ENCODE results near the gene AKT3.
"Not testable (repeated sequence)": the region's sequence is repeated elsewhere in the genome, so short reads cannot be mapped to it uniquely, and the experiment has no call there.

Gene AKT3

DNA sequence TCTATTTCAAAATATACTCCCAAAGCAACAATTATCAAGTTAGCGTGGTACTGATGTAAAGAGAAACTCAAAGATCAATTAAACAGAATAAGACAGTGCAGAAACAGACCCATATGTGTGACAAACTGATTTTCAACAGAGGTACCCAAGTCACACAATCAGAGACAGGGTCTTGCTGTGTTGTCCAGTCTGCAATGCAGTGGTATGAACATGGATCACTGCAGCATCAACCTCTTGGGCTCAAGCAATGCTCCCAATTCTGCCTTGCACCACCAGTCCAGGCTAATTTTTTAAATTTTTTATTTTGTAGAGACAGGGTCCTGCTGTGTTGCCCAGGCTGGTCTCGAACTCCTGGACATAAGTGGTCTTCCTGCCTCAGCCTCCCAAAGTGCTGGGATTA is 255.6 kb downstream of the AKT3 start:
- no peak for DNase-seq

DNA sequence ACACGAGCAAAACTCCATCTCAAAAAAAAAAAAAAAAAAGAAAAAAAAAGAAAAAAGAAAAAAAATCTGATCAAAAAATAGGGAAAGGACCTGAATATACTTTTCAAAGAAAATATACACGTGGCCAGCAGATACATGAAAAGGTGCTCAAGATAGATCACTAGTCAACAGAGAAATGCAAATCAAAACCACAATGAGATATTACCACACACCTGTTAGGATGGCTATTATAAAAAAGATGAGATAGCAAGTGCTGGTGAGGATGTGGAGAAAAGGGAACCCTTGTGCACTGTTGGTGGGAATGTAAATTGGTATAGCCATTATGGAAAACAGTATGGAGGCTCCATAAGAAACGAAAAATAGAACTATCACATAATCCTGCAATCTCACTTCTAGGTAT is 260.8 kb downstream of the AKT3 start:
- DNase-seq, result not testable (repeated sequence)

DNA sequence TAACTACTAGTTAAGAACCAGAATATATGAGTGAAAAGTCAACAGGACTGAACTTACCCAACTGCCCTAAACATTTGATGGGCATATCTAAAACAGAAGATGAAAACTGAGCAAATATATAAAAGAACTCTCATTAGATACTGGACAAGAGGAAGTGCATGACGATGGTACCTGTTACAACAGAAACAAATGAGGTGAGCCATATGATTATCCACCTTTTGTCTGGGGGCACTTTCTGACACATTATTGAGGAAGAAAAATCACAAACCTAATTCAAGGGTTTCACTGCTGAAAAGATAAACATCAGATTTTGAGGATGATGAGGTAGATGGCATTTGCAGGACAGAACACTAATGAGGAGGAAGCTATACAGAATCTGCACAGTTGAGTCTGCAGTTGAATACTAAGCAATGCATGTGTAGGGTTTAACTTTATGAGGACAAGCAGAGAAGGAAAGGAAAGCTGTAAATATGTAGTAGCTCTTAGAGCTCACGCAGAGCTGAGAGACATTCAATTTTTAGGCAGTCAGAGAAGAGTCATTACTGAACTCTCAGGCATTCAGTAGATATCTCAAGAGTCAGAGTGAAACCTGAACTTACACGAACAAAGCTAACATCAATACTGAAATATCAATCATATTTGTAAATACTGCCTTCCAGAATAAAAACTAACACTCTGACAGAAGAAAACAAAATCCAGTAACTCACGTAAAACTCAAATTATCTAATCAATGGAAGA is 262.1 kb downstream of the AKT3 start:
- DNase-seq, result no peak

DNA sequence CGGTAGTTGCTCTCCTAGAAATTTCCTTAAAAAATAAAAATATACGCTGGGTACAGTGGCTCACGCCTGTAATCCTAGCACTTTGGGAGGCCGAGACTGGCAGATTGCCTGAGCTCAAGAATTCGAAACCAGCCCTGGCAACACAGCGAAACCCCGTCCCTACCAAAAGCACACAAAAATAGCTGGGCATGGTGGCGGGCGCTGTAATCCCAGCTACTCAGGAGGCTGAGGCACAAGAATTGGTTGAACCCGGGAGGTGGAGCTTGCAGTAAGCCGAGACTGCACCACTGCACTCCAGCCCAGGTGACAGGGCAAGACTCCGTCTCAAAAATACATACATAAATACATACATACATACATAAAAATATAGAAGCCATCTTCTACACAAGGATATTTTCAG is 262.8 kb downstream of the AKT3 start:
- DNase-seq, result no peak

DNA sequence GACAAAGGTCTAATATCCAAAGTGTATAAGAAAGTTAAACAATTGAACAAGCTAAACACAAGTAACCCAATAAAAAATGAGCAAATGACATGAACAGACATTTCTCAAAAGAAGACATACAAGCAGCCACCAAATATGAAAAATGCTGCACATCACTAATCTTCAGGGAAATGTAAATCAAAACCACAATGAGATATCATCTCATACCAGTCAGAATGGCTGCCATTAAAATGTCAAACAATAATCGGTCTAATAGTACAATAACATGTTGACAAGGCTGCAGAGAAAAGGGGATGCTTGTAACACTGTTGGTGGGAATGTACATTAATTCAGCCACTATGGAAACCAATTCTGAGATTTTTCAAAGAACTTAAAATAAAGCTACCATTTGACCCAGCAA is 264.1 kb downstream of the AKT3 start:
- DNase-seq, result no peak

DNA sequence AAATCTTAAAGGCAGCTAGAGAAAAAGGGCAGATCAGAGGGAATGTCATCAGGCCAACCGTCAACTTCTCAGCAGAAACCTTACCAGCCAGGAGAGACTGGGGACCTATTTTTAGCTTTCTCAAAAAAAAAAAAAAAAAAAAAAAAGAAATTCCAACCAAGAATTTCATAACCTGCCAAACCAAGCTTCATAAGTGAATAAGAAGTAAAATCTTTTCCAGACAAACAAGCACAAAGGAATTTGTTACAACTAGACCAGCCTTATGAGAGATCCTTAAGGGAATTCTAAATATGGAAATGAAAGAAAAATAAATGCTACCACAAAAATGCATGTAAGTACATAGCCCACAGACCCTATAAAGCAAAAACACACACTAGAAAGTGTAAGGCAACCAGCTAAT is 267.7 kb downstream of the AKT3 start:
- DNase-seq, result no peak

DNA sequence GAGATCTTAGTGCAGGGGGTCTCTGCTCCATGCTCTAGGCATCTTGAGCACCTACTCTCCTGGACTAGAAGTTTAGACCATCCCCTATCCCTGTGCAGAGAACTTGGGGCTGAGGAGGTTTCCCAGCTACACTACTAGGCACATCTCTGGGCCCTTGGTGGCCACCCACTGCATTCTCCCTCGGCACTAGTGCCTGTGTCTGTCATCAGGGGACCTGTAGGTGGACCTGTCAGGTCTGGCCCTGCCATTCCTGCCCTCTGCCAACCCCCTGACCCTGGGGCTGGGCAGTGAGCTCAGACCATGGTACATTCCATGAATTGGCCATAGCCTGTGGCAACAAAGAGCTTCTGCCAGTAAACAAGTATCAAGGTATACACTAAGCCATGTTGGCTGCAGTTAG is 269.1 kb downstream of the AKT3 start:
- no peak for DNase-seq

DNA sequence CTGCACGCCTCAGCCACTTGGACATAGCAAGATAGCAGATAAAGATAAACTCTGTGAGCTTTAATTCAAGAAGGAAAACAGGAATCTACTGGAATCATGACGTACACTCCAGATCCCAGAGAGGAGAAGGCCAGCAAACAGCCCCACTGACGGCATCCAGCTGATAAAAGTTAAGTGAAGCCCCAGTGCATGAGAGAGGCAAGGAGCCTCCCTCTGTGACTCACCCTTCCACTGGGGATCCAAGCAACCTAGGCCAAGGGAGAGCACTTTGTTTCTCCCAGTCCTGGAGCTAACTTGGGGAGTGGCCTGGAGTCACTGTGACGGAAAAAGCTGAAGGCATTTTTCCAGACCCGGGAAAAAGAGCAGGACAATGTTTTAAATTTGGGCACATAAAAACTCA is 270.0 kb downstream of the AKT3 start:
- no peak for DNase-seq

DNA sequence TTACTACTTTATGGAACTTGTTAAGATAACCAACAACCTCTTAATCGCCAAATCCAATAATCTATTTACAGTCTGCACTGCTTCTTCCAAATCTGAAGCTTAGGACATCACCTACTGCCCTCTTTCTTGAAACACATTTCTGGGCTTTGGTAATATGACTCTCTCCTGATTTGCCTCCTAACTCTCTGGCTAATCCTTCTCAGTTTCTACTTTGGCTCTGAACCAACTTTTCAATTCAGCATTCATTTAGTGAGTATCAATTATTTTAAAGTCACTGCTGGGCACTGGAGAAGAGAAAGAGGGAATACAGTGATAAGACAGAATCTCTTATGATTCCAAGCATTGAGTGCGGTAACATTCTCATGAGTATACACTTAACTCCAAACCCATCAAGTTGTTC is 275.0 kb downstream of the AKT3 start:
- no peak for DNase-seq

DNA sequence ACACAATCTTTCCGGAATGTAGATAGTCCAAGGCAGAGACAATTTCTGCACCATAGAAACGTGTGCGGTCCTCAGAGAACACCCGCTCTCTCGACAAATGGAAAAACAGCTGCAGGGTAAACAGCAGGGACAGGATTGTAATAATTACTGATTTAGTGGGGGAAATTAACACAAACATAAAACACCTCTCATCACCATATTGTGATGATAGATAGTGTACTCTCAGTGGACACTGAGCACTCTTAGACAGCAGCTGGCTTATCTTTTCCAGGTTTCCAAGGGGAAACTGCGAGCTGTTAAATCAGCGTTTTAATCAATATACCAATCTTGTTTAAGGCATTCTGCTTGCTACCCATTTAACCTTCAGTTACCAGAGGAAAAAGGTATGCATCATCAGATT is 277.1 kb downstream of the AKT3 start:
- no peak for DNase-seq

DNA sequence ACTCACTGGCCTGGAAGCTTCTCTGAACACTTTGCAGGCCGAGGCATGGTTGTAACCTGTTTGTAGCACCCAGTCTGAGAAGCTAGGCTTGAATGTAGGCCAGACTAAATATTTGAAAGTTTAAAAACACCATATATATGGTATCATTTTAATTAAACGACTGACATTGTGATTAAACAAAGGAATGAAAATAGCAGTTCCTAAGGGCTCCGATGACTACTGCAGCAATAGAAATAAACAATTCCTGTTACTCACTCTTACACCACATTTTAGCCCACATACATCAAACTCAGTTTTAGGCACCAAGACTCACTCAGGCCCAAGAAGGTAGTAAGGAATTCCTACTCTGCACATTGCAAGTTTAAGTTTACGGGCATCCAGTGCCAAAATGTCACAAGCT is 281.2 kb downstream of the AKT3 start:
- no peak for DNase-seq

DNA sequence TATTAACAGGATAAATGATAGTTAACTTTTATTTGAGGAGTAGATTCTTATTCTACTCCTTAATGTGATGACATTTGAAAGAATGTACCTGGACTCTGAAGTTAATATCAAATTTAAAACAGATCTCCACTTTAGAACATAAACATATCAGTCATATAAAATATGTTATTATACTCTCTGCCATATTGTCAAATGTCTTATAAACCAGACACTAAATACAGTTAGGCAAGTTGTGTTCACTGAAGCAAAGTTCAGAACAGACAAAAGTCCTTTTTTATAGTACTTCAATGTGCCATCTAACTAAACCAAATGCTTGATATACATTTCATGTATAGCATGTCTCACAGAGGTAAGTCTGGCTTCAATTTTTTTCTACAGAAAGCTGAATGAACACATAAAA is 285.2 kb downstream of the AKT3 start:
- DNase-seq, result no peak

DNA sequence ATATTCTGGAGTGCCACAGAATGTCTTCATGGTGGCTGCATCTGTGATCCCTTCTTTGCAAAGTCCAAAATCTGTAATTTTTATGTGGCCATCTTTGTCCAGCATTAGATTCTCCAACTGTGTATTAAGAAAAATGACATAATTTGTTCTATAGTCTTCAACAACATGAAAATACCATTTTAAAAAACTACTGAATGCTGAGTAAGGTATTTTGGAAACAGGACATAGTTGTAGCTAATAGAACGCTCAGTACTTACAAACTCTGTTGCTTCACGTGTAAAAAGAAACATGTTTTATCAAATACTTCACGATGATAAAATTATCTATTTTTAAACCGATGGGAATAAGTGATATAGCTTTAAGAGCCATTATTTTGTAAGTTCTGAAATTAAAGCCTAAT is 286.3 kb downstream of the AKT3 start:
- no peak for DNase-seq

DNA sequence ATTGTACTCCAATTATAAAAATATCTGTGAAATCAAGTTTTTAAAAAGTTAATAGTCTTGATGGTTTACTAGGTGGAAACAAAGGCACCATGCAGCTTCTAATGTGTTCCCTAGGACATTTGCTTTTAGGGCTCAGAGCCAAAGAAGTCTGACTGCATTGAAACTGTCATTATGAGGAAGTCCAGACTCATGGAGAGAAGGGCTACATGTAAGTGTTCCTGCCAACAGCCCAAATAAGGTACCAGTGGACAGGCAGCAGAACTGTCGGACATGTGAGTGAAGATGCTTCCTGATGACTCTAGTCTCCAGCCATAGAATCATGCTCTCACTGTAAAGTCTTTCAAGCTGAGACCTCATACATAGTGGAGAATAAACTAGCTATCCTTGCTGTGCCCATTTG is 287.6 kb downstream of the AKT3 start:
- no peak for DNase-seq

DNA sequence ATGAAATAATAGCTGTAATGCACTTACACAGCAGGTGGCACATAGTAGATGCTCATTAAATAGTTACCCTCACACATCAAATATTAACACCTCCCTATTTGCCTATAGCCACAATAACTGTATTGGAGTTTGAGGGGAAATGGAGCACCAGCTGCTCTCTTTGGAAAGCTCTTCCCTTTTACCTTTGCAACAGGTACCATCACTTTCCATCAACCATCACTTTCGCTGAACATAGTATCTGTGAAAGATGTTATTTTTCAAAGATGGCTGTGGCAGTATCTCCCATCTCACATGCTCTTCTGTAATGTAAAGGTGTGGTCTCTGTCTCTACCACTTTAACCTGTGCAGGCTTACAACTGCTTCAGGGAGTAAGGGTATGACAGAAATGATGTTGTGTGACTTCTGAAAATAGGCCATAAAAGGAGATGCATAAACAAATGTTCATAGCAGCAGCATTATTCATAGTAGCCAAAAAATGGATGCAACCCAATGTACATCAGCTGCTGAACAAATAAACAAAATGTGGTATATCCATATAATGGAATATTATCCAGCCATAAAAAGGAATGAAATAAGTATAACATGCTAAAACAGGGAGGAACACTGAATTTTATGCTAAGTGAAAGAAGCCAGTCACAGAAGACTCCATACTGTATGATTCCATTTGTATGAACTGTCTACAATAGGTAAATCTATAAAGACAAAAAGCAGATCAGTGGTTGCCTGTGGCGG is 288.3 kb downstream of the AKT3 start:
- no peak for DNase-seq

DNA sequence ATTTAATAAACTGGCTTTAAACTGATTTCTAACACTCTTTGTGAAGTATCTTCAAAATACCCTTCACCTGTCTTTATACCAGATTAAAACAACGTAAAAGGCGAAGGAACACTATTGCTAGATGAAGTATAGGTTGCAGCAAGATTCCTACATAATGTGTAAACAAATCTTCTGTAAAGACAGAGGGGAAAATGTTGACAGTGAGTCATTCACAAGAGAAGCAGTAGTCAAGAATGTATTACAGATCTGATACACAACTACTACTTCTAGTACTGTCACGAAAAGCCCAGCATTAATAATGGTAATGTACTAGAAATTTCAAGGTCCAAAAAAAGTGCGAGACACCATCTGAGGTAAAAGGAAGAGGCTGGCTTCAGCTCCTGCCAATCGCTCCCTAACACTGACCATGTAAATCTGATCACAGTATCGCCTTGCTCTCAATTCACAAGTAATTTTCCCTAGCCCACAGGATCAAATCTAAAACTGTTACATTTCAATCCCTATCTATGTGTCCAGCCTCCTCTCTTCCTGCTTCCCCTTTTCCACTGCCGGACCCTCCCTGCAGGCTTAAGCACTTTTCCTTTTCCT is 290.4 kb downstream of the AKT3 start:
- no peak for DNase-seq

DNA sequence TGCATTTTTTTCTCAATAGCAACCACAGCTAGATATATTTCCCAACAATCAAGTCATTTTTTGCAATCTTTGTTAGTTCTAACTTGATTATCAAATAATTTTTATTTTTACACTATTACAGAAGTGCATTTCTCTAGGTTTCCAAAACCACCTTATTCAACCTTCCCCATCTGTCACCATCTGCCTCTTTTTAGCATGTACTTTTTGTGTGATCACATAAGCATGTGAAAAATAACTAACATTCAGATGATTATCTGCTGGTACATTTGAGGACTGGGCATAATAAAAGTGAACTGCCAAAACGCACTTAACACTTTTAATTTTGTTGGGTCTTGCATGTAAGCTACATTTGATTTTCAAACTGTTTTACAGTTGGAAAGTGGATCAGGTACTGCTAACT is 291.5 kb downstream of the AKT3 start:
- DNase-seq, result no peak

DNA sequence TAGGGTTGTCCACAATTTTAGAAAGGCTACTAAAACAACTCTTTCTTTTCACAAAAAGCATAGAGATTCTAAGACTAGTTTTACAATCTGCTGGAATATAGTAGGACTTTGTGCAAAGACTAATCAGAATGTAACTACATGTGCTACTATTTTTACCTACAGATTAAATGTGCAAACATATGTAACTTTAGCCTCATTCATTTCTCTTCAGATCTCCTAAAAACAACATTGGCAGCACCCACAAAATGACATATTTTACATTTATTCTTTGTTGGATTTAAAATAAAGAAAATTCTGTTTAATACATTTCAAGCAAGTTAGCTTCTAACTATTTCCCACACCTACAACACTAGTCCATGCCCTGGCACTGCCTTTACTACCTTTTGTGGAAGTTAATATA is 292.2 kb downstream of the AKT3 start:
- no peak for DNase-seq

DNA sequence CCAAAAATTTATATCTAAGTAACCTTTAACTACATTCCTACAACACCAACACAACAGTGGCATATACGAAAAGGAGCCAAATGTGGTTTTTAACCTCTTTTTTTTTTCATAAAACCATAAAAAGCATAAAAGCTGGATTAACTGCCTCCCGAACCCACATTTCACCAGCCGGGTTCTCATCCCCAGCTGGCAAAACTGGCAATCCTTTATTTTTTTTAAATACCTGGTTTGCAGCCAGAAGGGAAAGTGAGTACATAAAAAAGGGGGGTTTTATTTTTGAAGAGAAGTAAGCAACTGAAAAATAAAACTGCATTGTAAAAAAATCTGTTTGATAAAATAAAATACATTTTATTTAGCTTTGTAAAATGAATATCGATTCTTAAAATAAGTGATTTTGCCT is 295.4 kb downstream of the AKT3 start:
- no peak for DNase-seq

DNA sequence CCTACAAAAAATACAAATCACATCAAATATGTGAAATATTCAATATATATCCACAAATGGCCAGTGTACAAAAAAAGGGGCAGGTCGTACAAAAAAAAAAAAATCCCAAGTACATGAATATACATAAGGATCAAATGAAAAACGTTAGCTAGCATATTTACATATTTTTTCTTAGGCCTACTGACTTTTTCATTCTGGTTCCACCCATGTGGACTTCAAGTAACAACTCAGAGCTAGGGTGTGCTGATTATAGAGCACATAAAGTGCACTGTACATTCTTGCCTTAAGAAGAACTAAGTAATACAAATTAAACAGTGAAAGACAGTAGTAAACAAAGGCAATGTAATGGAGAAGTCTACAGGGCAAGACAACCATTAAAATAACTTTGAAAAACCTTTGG is 297.0 kb downstream of the AKT3 start:
- no peak for DNase-seq

DNA sequence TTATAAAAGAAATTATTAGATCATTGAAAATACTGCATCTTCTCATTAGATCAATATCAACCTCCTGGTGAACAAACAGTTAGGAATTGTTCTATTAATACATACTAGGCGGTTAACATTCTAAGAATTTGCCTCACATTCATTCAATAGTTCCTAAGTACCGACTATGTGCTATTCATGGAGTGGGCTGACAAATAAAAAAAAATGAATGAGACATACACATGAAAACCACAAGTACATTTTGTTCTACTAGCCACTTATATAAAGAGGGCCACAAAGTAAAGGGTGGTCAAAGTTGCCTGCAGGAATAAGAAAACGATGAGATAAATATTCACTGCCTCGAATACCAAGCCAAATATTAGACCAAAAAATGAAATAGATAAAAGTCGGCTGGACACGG is 299.8 kb downstream of the AKT3 start:
- no peak for DNase-seq

DNA sequence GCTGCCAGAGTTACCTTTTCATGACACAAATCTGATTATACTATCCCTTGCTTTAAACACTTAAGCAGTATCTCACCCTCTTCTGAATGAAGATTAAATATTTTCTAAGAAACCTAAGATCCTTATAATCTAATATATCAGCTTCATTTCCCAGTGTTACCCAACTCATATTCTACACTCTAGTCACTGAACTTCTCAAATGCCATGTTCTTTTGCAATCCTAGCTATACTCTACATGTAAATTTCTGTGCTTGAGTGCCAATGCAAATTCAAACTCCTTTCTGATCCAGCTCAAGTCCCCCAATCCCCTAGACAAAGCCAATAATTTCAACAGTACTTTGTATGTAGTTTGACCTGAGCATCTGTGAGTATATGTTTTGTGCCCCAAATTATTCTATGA is 300.3 kb downstream of the AKT3 start:
- DNase-seq, result no peak

DNA sequence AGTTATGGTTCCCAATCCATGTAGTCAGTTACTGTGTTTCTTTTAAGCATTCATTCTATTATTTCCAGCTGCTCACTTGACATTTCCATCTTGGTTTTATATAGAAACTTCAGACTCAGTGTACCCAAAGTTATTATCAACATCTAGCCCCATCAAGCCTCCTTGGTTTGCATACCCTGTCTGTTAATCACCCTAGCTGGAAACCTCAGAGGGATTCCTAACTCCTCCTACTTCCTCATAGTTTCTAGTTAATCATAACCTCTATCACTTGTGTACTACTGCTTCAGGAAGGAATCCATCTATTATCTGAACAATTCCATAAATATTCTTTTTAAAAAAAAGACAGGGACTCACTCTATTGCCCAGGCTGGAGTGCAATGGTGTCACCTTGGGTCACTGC is 300.9 kb downstream of the AKT3 start:
- DNase-seq, result no peak

DNA sequence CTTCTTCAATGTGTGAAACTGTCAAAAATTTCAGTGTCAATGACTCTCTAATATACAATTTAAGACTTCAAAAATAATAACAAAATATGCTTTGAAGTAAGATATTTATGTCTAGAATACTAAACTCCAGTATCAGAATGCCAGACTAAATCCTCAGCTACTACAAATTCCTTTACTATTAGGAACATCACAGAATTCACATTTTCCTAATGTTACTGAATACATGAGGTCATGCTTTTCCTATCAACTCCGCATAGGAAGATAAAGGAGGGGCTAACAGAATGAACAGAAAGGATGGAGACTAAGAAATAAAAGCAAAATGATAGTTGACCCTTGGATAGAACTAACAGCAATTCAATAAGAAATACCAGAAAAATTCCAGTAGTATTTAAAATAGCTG is 301.5 kb downstream of the AKT3 start:
- DNase-seq, result no peak

DNA sequence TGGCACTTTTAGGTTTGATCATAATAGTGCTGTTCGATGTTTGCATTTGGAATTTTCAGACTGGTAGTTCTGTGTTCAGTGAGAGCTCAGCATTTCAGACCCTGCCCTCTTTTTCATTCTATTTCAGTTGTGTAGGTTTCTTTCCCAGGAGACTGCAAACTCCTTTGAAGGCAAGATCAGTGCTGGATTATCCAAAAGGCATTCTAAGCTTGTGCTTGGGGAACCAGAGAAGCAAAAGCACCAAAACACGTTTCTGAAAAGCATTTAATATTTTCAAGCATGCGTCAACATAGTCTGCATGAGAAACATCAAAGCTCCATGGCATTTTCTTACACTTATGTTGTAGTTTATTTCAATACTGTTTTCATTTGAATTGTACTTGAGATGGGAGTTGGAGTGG is 302.2 kb downstream of the AKT3 start:
- no peak for DNase-seq

All from KG1 (cell line).